Smooth muscle cell (in vitro differentiated cells): Measurements from ENCODE around the gene KMT2C. TPM values are rescaled to one million over a fixed set of nuclear protein-coding genes. Genes with fewer than 3 reads are reported as not detected.
"Not testable (repeated sequence)": the region's sequence is repeated elsewhere in the genome, so short reads cannot be mapped to it uniquely, and the experiment has no call there.

Source experiments
- DNase-seq: peaks from one replicate; lab custom pipeline; 2025; ENCODE audit not compliant: unreplicated experiment; lab: John Stamatoyannopoulos, UW
- H2AFZ ChIP-seq: fragments of 200-600 bp; sonication (generic); 2 replicates; pipeline ENCODE4 v1.6.0; 2016; ENCODE audit warnings: antibody characterized with exemption, low read depth, mild to moderate bottlenecking
- H3F3A ChIP-seq: fragments of 200-600 bp; sonication (generic); 2 replicates; pipeline ENCODE4 v1.6.0; 2017; ENCODE audit warnings: antibody characterized with exemption, low read depth
- H3K27ac ChIP-seq: fragments of 200-600 bp; sonication (generic); 2 replicates; pipeline ENCODE4 v1.5.1; 2016; ENCODE audit warnings: low read depth, mild to moderate bottlenecking
- H3K27me3 ChIP-seq: fragments of 200-600 bp; sonication (generic); 2 replicates; pipeline ENCODE4 v1.6.1; 2016; ENCODE audit warnings: low read depth, mild to moderate bottlenecking
- H3K36me3 ChIP-seq: fragments of 200-600 bp; sonication (generic); 2 replicates; pipeline ENCODE4 v1.5.1; 2016; ENCODE audit warnings: low read depth
- H3K4me1 ChIP-seq: fragments of 200-600 bp; sonication (generic); 2 replicates; pipeline ENCODE4 v1.5.1; 2016; ENCODE audit warnings: low read depth
- H3K4me2 ChIP-seq: fragments of 200-600 bp; sonication (generic); 2 replicates; pipeline ENCODE4 v1.6.0; 2016; ENCODE audit warnings: mild to moderate bottlenecking
- H3K4me3 ChIP-seq: fragments of 200-600 bp; sonication (generic); 2 replicates; pipeline ENCODE4 v1.5.1; 2016; ENCODE audit warnings: mild to moderate bottlenecking
- H3K79me2 ChIP-seq: fragments of 200-600 bp; sonication (generic); 2 replicates; pipeline ENCODE4 v1.6.0; 2016; ENCODE audit warnings: low read depth, mild to moderate bottlenecking
- H3K9ac ChIP-seq: fragments of 200-600 bp; sonication (generic); 2 replicates; pipeline ENCODE4 v1.6.0; 2016; ENCODE audit warnings: low read depth
- H3K9me3 ChIP-seq: fragments of 200-600 bp; sonication (generic); replicated peaks from 2 replicates; pipeline ENCODE4 v1.5.1; 2016; ENCODE audit warnings: low read depth
- H4K20me1 ChIP-seq: fragments of 200-600 bp; sonication (generic); 2 replicates; pipeline ENCODE4 v1.6.0; 2016; ENCODE audit warnings: low read depth
- CTCF ChIP-seq: fragments of 200-600 bp; sonication (generic); IDR thresholded peaks from 2 replicates; pipeline ENCODE4 v1.5.1; 2017; ENCODE audit warnings: borderline replicate concordance, mild to moderate bottlenecking, antibody characterized with exemption; ENCODE audit not compliant: insufficient read depth, poor library complexity, severe bottlenecking
- WGBS: methylation state at CpG from one replicate; pipeline ENCODE4 v1.1.7; 2016; ENCODE audit warnings: low lambda C conversion rate; 5-methylcytosine and 5-hydroxymethylcytosine counted together
- polyA plus RNA-seq: library from polyadenylated mRNA; unstranded; fragments of >200 nt; fragmentation: Nextera tagmentation; extraction: Ambion mirVana; gene quantifications from 2 replicates; pipeline ENCODE4 v1.2.1, GENCODE V29; 2016
- total RNA-seq: library from RNA; depleted of rRNA; stranded (reverse); fragments of >200 nt; gene quantifications from 2 replicates; pipeline ENCODE4 v1.2.3, GENCODE V29; 2014

The KMT2C gene
- total and polyA plus RNA-seq, 2 experiments from 2014 or later, result 10.1 to 36.7 TPM

- Histone ChIP-seq H3K4me1 (peaks cover 14% of the 10 kb centered on the region), H3K27ac (no peak overlapping the region), H3K9me3 (peaks cover 3% of the 10 kb centered on the region), H3K36me3 (no peaks in the 10 kb centered on the region), H3K4me2 (no peak overlapping the region), H3F3A (no peaks in the 10 kb centered on the region), H3K9ac (no peak overlapping the region), H3K4me3 (no peak overlapping the region), H2AFZ (no peak overlapping the region), H3K79me2 (peaks cover 100% of the 10 kb centered on the region), H3K27me3 (no peaks in the 10 kb centered on the region), H4K20me1 (peaks cover 100% of the 10 kb centered on the region)
- DNase-seq, result no peak
- TF ChIP-seq CTCF, result no peak
These were observed 36.5 kb downstream of the KMT2C start for GRCh38 chr7:152399344-152399743.

GRCh38 chr7:152395112-152395511 lies 40.7 kb downstream of the KMT2C start:
- H3K36me3 ChIP-seq, result no peaks in the 10 kb centered on the region
- peaks cover 14% of the 10 kb centered on the region for H3K4me1 ChIP-seq
- H3K9me3 ChIP-seq, result no peaks in the 10 kb centered on the region
- no peak for TF ChIP-seq CTCF
- 74% methylated on average over 7 of the region's 7 CpGs for WGBS
- no peak overlapping the region for H3K27ac ChIP-seq
- no peaks in the 10 kb centered on the region for H3F3A ChIP-seq
- H4K20me1 ChIP-seq, result peaks cover 100% of the 10 kb centered on the region
- no peak overlapping the region for H2AFZ ChIP-seq
- H3K4me2 ChIP-seq, result no peak overlapping the region
- no peak for DNase-seq
- H3K79me2 ChIP-seq, result peaks cover 100% of the 10 kb centered on the region
- H3K4me3 ChIP-seq, result no peak overlapping the region
- no peak overlapping the region for H3K9ac ChIP-seq
- H3K27me3 ChIP-seq, result no peaks in the 10 kb centered on the region

- H3K27ac ChIP-seq, H3K9ac ChIP-seq, DNase-seq, H3K27me3 ChIP-seq, H3K4me2 ChIP-seq, H3K4me1 ChIP-seq, H3K4me3 ChIP-seq, H3F3A ChIP-seq, H2AFZ ChIP-seq, H3K36me3 ChIP-seq, H3K9me3 ChIP-seq: not testable (repeated sequence)
- H4K20me1 ChIP-seq, result peaks cover 100% of the 10 kb centered on the region
- 51% methylated on average over 3 of the region's 3 CpGs for WGBS
- peaks cover 100% of the 10 kb centered on the region for H3K79me2 ChIP-seq
- TF ChIP-seq CTCF, result peak; percentile 44
These were observed 41.6 kb downstream of the KMT2C start for GRCh38 chr7:152394214-152394613.

- WGBS, result 100% methylated on average over 1 of the region's 1 CpG
- no peak overlapping the region for H3K4me2 ChIP-seq
- no peak overlapping the region for H2AFZ ChIP-seq
- H3K4me3 ChIP-seq, result no peak overlapping the region
- H3K79me2 ChIP-seq, result peaks cover 100% of the 10 kb centered on the region
- no peak for DNase-seq
- peak overlapping the region; percentile 59 for H3K27ac ChIP-seq
- H3F3A ChIP-seq, result no peaks in the 10 kb centered on the region
- peak overlapping the region; percentile 11 for H3K9ac ChIP-seq
- H3K27me3 ChIP-seq, result no peaks in the 10 kb centered on the region
- TF ChIP-seq CTCF, result no peak
- peaks cover 4% of the 10 kb centered on the region for H3K4me1 ChIP-seq
- peaks cover 100% of the 10 kb centered on the region for H4K20me1 ChIP-seq
- no peaks in the 10 kb centered on the region for H3K9me3 ChIP-seq
- no peaks in the 10 kb centered on the region for H3K36me3 ChIP-seq
These were observed 43.5 kb downstream of the KMT2C start for GRCh38 chr7:152392254-152392653.

- 54% methylated on average over 5 of the region's 5 CpGs for WGBS
These were observed 49.6 kb downstream of the KMT2C start for GRCh38 chr7:152386136-152386764.

More at GRCh38 chr7:152386136-152386764, 49.6 kb downstream of the KMT2C start:
- not testable (repeated sequence) for H3K4me3 ChIP-seq, H3K4me2 ChIP-seq, H3K9ac ChIP-seq, DNase-seq, H3K36me3 ChIP-seq, H3K27ac ChIP-seq, H3K9me3 ChIP-seq, H3F3A ChIP-seq, H3K27me3 ChIP-seq, H2AFZ ChIP-seq
- H4K20me1 ChIP-seq, result peaks cover 97% of the 10 kb centered on the region
- H3K79me2 ChIP-seq, result peaks cover 95% of the 10 kb centered on the region
- H3K4me1 ChIP-seq, result peaks cover 16% of the 10 kb centered on the region
